PC-9 (cell line): ENCODE measurements around the gene MIF. TPM values are rescaled to one million over a fixed set of nuclear protein-coding genes. Genes with fewer than 3 reads are reported as not detected.
"Not testable (repeated sequence)": the region's sequence is repeated elsewhere in the genome, so short reads cannot be mapped to it uniquely, and the experiment has no call there.

ENCODE experiments used
- BruUV-seq: library from RNA; stranded (reverse); fragments of 400-500 nt; replicated peaks from 2 replicates; lab custom pipeline; 2021; lab: Mats Ljungman, UMichigan
- CTCF ChIA-PET: fragments of 300-600 bp; sonication (Branson Sonifier 250); formaldehyde crosslinking; loops from one replicate; lab custom pipeline; 2022; ENCODE audit warnings: antibody characterized with exemption; lab: Charles Lee
- POLR2A ChIA-PET: fragments of 300-600 bp; sonication (Branson Sonifier 250); formaldehyde crosslinking; loops from one replicate; lab custom pipeline; 2022; ENCODE audit warnings: antibody characterized with exemption; ENCODE audit not compliant: unreplicated experiment; lab: Charles Lee
- DNase-seq, 2 experiments: peaks; one replicate each; pipeline versions ENCODE4 v3.0.0 to v3.0.0-alpha.2; 2015 to 2022; ENCODE audit warnings: mixed read lengths in 1 of 2
- H2AFZ ChIP-seq: fragments of 200-600 bp; sonication (generic); 2 replicates; pipeline ENCODE4 v1.8.1; 2017; ENCODE audit warnings: antibody characterized with exemption
- H3F3A ChIP-seq: fragments of 200-600 bp; sonication (generic); 2 replicates; pipeline ENCODE4 v1.8.1; 2017; ENCODE audit warnings: antibody characterized with exemption, mild to moderate bottlenecking, low read depth; ENCODE audit not compliant: insufficient read depth
- H3K27ac ChIP-seq: fragments of 200-600 bp; sonication (generic); 2 replicates; pipeline ENCODE4 v1.6.1; 2016; ENCODE audit warnings: mixed run types
- H3K27me3 ChIP-seq: fragments of 200-600 bp; sonication (generic); 2 replicates; pipeline ENCODE4 v1.6.1; 2016; ENCODE audit warnings: low read depth, mixed run types; ENCODE audit not compliant: insufficient read depth
- H3K36me3 ChIP-seq: fragments of 200-600 bp; sonication (generic); 2 replicates; pipeline ENCODE4 v1.6.1; 2016; ENCODE audit warnings: low read depth, mixed run types
- H3K4me1 ChIP-seq: fragments of 200-600 bp; sonication (generic); replicated peaks from 2 replicates; pipeline ENCODE4 v1.6.1; 2016; ENCODE audit warnings: mixed run types; ENCODE audit not compliant: insufficient read depth
- H3K4me2 ChIP-seq: fragments of 200-600 bp; sonication (generic); 2 replicates; pipeline ENCODE4 v1.6.1; 2017; ENCODE audit warnings: mixed run types
- H3K4me3 ChIP-seq: fragments of 200-600 bp; sonication (generic); 2 replicates; pipeline ENCODE4 v1.6.1; 2016; ENCODE audit warnings: mixed run types
- H3K79me2 ChIP-seq: fragments of 200-600 bp; sonication (generic); 2 replicates; pipeline ENCODE4 v1.6.1; 2017; ENCODE audit warnings: low read depth, mixed run types
- H3K9me2 ChIP-seq: fragments of 200-600 bp; sonication (generic); 2 replicates; pipeline ENCODE4 v1.8.1; 2017; ENCODE audit warnings: mild to moderate bottlenecking; ENCODE audit not compliant: insufficient read depth
- H3K9me3 ChIP-seq: fragments of 200-600 bp; sonication (generic); 2 replicates; pipeline ENCODE4 v1.8.1; 2016; ENCODE audit warnings: low read depth; ENCODE audit not compliant: insufficient read depth
- H4K20me1 ChIP-seq: fragments of 200-600 bp; sonication (generic); 2 replicates; pipeline ENCODE4 v1.8.1; 2017; ENCODE audit not compliant: insufficient read depth
- EZH2 ChIP-seq: fragments of 200-600 bp; sonication (generic); IDR thresholded peaks from 2 replicates; pipeline ENCODE4 v1.8.0; 2017; ENCODE audit warnings: antibody characterized with exemption, low read depth
- intact Hi-C: fragments of 100-400 bp; cut with micrococcal nuclease; formaldehyde crosslinking; loops from one replicate; pipeline ENCODE4 v1.10.0; 2022; ENCODE audit not compliant: unreplicated experiment
- total RNA-seq: library from RNA; stranded (reverse); gene quantifications from 2 replicates; pipeline ENCODE4 v1.2.3, GENCODE V29; 2021
- TF ChIP-seq, protein P1 (sequence below): fragments of 200-600 bp; sonication (generic); conservative IDR thresholded peaks from 2 replicates; pipeline ENCODE4 v1.6.1; 2017; ENCODE audit warnings: mixed run types, antibody characterized with exemption, mild to moderate bottlenecking, moderate library complexity

The MIF gene
- total RNA-seq, 1 experiment from 2014 or later: 695 TPM

DNA sequence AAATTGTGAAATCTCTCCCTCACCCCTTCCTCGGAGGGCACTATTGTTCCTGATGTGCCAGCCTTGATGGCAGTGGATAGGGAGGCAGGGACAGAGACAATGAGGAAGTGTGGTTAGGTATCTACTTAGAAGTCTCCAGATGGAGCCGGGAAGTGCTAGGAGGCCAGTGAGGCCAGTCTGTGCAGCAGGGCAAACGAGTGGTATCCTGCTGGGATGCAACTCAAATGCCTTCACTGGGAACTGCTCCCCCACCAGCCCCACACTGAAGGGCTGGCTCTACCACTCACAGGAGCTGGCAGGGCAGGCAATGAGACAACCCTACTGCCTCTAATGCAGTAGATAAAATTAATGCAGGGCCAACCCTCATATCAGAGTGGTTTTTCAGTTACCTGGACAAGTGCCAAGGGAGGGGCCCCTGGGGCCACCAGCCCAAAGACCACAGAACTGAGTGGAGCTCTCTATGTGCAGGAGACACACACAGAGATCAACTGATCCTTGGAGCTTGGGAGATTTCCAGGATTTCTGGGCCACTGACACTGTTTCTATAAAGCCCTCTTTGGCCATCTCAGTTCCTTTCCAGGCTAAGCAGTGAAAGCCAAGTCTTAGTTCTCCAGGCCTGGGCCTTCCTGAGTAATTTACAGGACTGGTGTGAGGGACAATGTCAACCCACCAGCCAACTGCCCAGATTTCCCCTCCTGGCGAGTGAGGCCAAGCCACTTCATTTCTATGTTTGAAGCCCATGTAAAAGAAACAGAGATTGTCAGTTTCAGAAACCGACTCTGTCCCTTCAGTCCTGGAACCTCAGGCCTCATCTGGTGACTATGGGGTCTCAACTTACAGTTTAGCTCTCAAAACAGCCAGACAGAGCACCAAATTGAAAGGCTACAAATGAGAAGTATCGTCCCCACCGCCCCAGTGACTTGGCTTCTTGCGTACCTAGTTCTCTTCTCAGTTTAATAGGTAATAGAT lies 4.1 kb downstream of the MIF start:
- Histone ChIP-seq H3F3A (peaks cover 65% of the 10 kb centered on the region; the same call in 1 of the 2 replicates), H3K9me3 (no peaks in the 10 kb centered on the region), H3K79me2 (peaks cover 31% of the 10 kb centered on the region), H2AFZ (no peak overlapping the region), H3K4me1 (peaks cover 17% of the 10 kb centered on the region), H3K27ac (no peak overlapping the region), H4K20me1 (peaks cover 22% of the 10 kb centered on the region), H3K4me2 (no peak overlapping the region), H3K36me3 (peaks cover 23% of the 10 kb centered on the region), H3K27me3 (no peaks in the 10 kb centered on the region), H3K4me3 (no peak overlapping the region), H3K9me2 (no peaks in the 10 kb centered on the region)
- DNase-seq: peak in 1 of 2 experiments; percentile 26
- no TSS peak for BruUV-seq
- intact Hi-C loops: no loop called here
- POLR2A ChIA-PET: no interaction called here
- CTCF ChIA-PET: no interaction called here
- TF ChIP-seq, protein P1, sequence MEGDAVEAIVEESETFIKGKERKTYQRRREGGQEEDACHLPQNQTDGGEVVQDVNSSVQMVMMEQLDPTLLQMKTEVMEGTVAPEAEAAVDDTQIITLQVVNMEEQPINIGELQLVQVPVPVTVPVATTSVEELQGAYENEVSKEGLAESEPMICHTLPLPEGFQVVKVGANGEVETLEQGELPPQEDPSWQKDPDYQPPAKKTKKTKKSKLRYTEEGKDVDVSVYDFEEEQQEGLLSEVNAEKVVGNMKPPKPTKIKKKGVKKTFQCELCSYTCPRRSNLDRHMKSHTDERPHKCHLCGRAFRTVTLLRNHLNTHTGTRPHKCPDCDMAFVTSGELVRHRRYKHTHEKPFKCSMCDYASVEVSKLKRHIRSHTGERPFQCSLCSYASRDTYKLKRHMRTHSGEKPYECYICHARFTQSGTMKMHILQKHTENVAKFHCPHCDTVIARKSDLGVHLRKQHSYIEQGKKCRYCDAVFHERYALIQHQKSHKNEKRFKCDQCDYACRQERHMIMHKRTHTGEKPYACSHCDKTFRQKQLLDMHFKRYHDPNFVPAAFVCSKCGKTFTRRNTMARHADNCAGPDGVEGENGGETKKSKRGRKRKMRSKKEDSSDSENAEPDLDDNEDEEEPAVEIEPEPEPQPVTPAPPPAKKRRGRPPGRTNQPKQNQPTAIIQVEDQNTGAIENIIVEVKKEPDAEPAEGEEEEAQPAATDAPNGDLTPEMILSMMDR: no peak
- TF ChIP-seq EZH2: no peak

DNA sequence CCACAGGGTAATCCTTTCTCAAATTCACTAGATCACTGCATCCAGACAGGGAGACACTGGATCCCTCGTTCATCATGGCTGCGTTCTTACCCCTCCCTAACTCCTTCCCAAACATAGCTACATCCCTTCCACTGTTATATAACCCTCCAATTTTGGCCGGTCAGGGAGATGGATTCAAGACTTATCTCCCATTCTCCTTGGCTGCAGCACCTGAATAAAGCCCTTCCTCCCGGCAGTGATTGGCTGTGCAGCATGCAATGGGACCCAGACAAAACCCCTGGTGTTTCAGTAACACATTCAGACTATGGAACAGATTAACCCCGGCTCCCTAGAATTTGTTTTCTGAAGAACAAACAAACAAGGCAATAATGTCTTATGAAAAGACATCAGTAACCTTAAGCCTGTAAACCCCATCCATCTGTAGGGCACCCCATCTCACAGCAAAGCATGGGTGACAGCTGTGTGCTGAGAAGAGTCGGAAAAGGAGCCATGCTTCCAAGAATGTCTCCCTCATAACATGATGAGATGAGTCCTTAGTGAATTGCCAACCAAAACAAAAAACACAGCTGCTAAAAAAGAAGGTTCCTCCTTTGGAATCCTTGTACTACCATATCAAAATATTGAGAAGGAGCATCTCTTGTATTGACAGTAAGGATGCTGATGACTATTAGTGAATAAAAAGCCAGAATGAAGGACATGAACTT lies 5.0 kb downstream of the MIF start:
- BruUV-seq: no TSS peak

DNA sequence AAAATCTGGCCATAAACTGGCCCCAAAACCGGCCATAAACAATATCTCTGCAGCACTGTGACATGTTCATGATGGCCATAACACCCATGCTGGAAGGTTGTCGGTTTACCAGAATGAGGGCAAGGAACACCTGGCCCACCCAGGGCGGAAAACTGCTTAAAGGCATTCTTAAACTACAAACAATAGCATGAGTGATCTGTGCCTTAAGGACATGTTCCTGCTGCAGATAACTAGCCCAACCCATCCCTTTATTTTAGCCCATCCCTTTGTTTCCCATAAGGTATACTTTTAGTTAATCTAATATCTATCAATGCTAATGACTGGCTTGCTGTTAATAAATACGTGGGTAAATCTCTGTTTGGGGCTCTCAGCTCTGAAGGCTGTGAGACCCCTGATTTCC lies 6.0 kb downstream of the MIF start:
- H3K9me3 ChIP-seq, H3K4me2 ChIP-seq, H3K27ac ChIP-seq, H3K27me3 ChIP-seq, H3K9me2 ChIP-seq, H2AFZ ChIP-seq, intact Hi-C loops, BruUV-seq, DNase-seq, CTCF ChIA-PET, H3K4me3 ChIP-seq, POLR2A ChIA-PET: not testable (repeated sequence)
- H3K79me2 ChIP-seq: peaks cover 21% of the 10 kb centered on the region
- H3K4me1 ChIP-seq: peaks cover 11% of the 10 kb centered on the region
- peaks cover 22% of the 10 kb centered on the region for H4K20me1 ChIP-seq
- peaks cover 55% of the 10 kb centered on the region; the same call in 1 of the 2 replicates for H3F3A ChIP-seq
- peaks cover 23% of the 10 kb centered on the region for H3K36me3 ChIP-seq

More for the DNA sequence above, 5.0 kb downstream of the MIF start:
- H3F3A ChIP-seq: peaks cover 59% of the 10 kb centered on the region; the same call in 1 of the 2 replicates
- H3K27me3 ChIP-seq: no peaks in the 10 kb centered on the region
- no peaks in the 10 kb centered on the region for H3K9me2 ChIP-seq
- no peak for TF ChIP-seq EZH2
- TF ChIP-seq, protein P1: no peak
- H2AFZ ChIP-seq: no peak overlapping the region
- H3K9me3 ChIP-seq: no peaks in the 10 kb centered on the region
- H3K36me3 ChIP-seq: peaks cover 23% of the 10 kb centered on the region
- peaks cover 31% of the 10 kb centered on the region for H3K79me2 ChIP-seq
- POLR2A ChIA-PET: no interaction called here
- H3K27ac ChIP-seq: no peak overlapping the region
- H4K20me1 ChIP-seq: peaks cover 22% of the 10 kb centered on the region
- CTCF ChIA-PET: no interaction called here
- H3K4me2 ChIP-seq: no peak overlapping the region
- intact Hi-C loops: no loop called here
- DNase-seq: no peak
- no peak overlapping the region for H3K4me3 ChIP-seq
- H3K4me1 ChIP-seq: peaks cover 11% of the 10 kb centered on the region
